ENCODE results near the gene FOXD3.

FOXD3 gene

GRCh38 chr1:63281753-63282152, 40.6 kb upstream of the FOXD3 start:
- peaks cover 2% of the 10 kb centered on the region for H3K27me3 ChIP-seq (ENCODE audit: insufficient read depth, poor library complexity, severe bottlenecking)
- no peak overlapping the region for H3K27ac ChIP-seq (replicated peaks)
- DNase-seq (ENCODE audit: low read depth in 1 of 2, low spot score in 1 of 2), result no peak
- no peak for TF ChIP-seq POLR2AphosphoS5 (IDR thresholded peaks at IDR 0.05; ENCODE audit: low read depth)
- no peak for TF ChIP-seq REST (IDR thresholded peaks at IDR 0.05; ENCODE audit: insufficient replicate concordance, low read depth)
- TF ChIP-seq GABPA (IDR thresholded peaks at IDR 0.05; ENCODE audit: low read depth), result no peak
- TF ChIP-seq SPI1 (IDR thresholded peaks at IDR 0.05; ENCODE audit: borderline replicate concordance, low read depth), result no peak
- TF ChIP-seq, protein P1, sequence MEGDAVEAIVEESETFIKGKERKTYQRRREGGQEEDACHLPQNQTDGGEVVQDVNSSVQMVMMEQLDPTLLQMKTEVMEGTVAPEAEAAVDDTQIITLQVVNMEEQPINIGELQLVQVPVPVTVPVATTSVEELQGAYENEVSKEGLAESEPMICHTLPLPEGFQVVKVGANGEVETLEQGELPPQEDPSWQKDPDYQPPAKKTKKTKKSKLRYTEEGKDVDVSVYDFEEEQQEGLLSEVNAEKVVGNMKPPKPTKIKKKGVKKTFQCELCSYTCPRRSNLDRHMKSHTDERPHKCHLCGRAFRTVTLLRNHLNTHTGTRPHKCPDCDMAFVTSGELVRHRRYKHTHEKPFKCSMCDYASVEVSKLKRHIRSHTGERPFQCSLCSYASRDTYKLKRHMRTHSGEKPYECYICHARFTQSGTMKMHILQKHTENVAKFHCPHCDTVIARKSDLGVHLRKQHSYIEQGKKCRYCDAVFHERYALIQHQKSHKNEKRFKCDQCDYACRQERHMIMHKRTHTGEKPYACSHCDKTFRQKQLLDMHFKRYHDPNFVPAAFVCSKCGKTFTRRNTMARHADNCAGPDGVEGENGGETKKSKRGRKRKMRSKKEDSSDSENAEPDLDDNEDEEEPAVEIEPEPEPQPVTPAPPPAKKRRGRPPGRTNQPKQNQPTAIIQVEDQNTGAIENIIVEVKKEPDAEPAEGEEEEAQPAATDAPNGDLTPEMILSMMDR (IDR thresholded peaks at IDR 0.05; ENCODE audit: insufficient read depth, low read length), result no peak
- H3K4me3 ChIP-seq (replicated peaks; ENCODE audit: insufficient read depth, low read length), result no peak overlapping the region

- no peak for DNase-seq (ENCODE audit: low read depth in 1 of 2, low spot score in 1 of 2)
- TF ChIP-seq REST (IDR thresholded peaks at IDR 0.05; ENCODE audit: insufficient replicate concordance, low read depth) (no peak), POLR2AphosphoS5 (IDR thresholded peaks at IDR 0.05; ENCODE audit: low read depth) (no peak), GABPA (IDR thresholded peaks at IDR 0.05; ENCODE audit: low read depth) (no peak), SPI1 (IDR thresholded peaks at IDR 0.05; ENCODE audit: borderline replicate concordance, low read depth) (no peak)
- TF ChIP-seq, protein P1 (IDR thresholded peaks at IDR 0.05; ENCODE audit: insufficient read depth, low read length), result no peak
- Histone ChIP-seq H3K27me3 (ENCODE audit: insufficient read depth, poor library complexity, severe bottlenecking) (no peaks in the 10 kb centered on the region), H3K27ac (replicated peaks) (no peak overlapping the region), H3K4me3 (replicated peaks; ENCODE audit: insufficient read depth, low read length) (no peak overlapping the region)
These were observed 33.2 kb upstream of the FOXD3 start for GRCh38 chr1:63289135-63289534.

DNA sequence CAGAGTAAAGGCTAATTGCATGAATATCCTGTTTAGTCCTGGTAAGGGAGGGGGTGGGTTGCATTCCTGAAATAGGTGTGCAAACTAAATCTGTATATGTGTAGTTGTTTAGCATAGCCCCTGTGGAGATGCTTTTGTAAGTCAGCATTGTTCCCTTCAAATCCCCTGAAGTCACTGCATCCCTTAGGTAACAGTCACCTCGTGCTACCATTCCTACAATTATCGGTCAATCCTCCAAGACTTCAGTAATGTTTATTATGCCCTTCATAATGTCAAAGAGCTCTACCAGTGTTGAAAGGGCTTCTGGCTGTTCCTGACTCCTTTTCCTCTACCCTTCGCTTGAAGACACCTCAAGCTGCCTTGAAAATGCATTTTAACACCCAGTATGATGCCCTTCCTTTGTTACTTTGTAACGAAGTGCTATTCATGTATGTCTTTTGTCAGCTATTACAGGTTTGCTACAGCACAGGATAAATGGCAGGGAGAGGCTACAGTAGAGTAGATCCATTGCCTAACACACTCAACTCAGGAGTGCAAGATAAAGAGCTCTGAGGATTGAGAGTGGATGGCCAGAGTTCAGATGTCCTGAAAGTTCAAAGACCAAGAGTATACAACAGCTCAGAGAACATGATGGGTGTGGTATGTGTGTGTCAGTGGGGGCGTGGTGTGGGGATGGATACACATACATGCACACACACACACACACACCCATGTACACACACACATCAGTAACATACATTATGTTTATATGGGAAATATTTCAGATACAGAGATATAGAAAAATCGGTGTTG, 27.4 kb upstream of the FOXD3 start:
- H3K27me3 ChIP-seq (ENCODE audit: insufficient read depth, poor library complexity, severe bottlenecking), result peaks cover 2% of the 10 kb centered on the region
- no peak overlapping the region for H3K4me3 ChIP-seq (replicated peaks; ENCODE audit: insufficient read depth, low read length)
- DNase-seq (ENCODE audit: low read depth in 1 of 2, low spot score in 1 of 2), result no peak
- no peak for TF ChIP-seq GABPA (IDR thresholded peaks at IDR 0.05; ENCODE audit: low read depth)
- TF ChIP-seq, protein P1 (IDR thresholded peaks at IDR 0.05; ENCODE audit: insufficient read depth, low read length), result no peak
- no peak for TF ChIP-seq SPI1 (IDR thresholded peaks at IDR 0.05; ENCODE audit: borderline replicate concordance, low read depth)
- TF ChIP-seq POLR2AphosphoS5 (IDR thresholded peaks at IDR 0.05; ENCODE audit: low read depth), result no peak
- no peak for TF ChIP-seq REST (IDR thresholded peaks at IDR 0.05; ENCODE audit: insufficient replicate concordance, low read depth)
- H3K27ac ChIP-seq (replicated peaks), result no peak overlapping the region

All from HL-60 (cell line).